IMR-90 (cell line): ENCODE results near the gene HOGA1. TPM values are rescaled to one million over a fixed set of nuclear protein-coding genes. Genes with fewer than 3 reads are reported as not detected.
A peak's percentile ranks its signal among the peaks of the same experiment; 100 is the strongest.

Experiments
- ATAC-seq: fragments of 200-7000 bp; cut with Tn5 transposase; 2 replicates; pipeline ENCODE4 v1.9.1; 2020; ENCODE audit warnings: low read depth, mild to moderate bottlenecking, moderate library complexity
- BruUV-seq: library from RNA; stranded (reverse); fragments of 400-500 nt; replicated peaks from 2 replicates; lab custom pipeline; 2021; lab: Mats Ljungman, UMichigan
- CTCF ChIA-PET: fragments of 300-600 bp; formaldehyde crosslinking; extraction: SDS; loops from one replicate; lab custom pipeline; 2021; ENCODE audit warnings: antibody characterized with exemption; lab: Yijun Ruan, JAX
- POLR2A ChIA-PET: fragments of 300-600 bp; sonication (Branson Sonifier 250); formaldehyde crosslinking; loops from one replicate; lab custom pipeline; 2022; ENCODE audit warnings: antibody characterized with exemption; ENCODE audit not compliant: unreplicated experiment; lab: Charles Lee
- DNase-seq: peaks from one replicate; pipeline ENCODE4 v3.0.0; 2013
- H2AFZ ChIP-seq: replicated peaks from 2 replicates; pipeline ENCODE3; 2013; ENCODE audit warnings: low read length, mild to moderate bottlenecking; ENCODE audit not compliant: poor library complexity
- H2AK5ac ChIP-seq: 2 replicates; pipeline ENCODE4 v1.6.1; 2013; ENCODE audit warnings: low read depth, low read length, inconsistent platforms
- H2AK9ac ChIP-seq: replicated peaks from 2 replicates; pipeline ENCODE3; 2013; ENCODE audit warnings: mild to moderate bottlenecking, low read depth, low read length, moderate library complexity; ENCODE audit not compliant: poor library complexity
- H2BK120ac ChIP-seq: 2 replicates; pipeline ENCODE4 v1.6.1; 2013; ENCODE audit warnings: low read depth, low read length, inconsistent platforms
- H2BK15ac ChIP-seq: 3 replicates; pipeline ENCODE4 v1.6.1; 2013; ENCODE audit warnings: low read depth, low read length, inconsistent platforms
- H2BK20ac ChIP-seq: 2 replicates; pipeline ENCODE4 v1.6.1; 2013; ENCODE audit warnings: low read depth, mild to moderate bottlenecking, inconsistent platforms, low read length, moderate library complexity
- H2BK5ac ChIP-seq: 2 replicates; pipeline ENCODE4 v1.6.1; 2013; ENCODE audit warnings: mild to moderate bottlenecking, low read depth, low read length, inconsistent platforms; ENCODE audit not compliant: poor library complexity, severe bottlenecking
- H3K14ac ChIP-seq: replicated peaks from 2 replicates; pipeline ENCODE4 v1.6.1; 2013; ENCODE audit warnings: low read depth, low read length, inconsistent platforms
- H3K18ac ChIP-seq: 2 replicates; pipeline ENCODE4 v1.6.1; 2013; ENCODE audit warnings: low read depth, low read length, control low read depth
- H3K23ac ChIP-seq: 2 replicates; pipeline ENCODE4 v1.6.1; 2013; ENCODE audit warnings: low read depth, low read length, inconsistent platforms
- H3K27ac ChIP-seq: 2 replicates; pipeline ENCODE4 v1.5.1; 2013; ENCODE audit warnings: mild to moderate bottlenecking, control low read depth, low read length; ENCODE audit not compliant: insufficient read depth
- H3K27me3 ChIP-seq: 2 replicates; pipeline ENCODE4 v1.6.1; 2013; ENCODE audit warnings: low read length; ENCODE audit not compliant: control insufficient read depth, insufficient read depth
- H3K36me3 ChIP-seq: 2 replicates; pipeline ENCODE4 v1.6.1; 2013; ENCODE audit warnings: low read length, mixed read lengths; ENCODE audit not compliant: control insufficient read depth, insufficient read depth
- H3K4ac ChIP-seq: 2 replicates; pipeline ENCODE4 v1.6.1; 2013; ENCODE audit warnings: low read depth, low read length, inconsistent platforms
- H3K4me1 ChIP-seq: 2 replicates; pipeline ENCODE4 v1.6.1; 2013; ENCODE audit warnings: low read length, mixed read lengths; ENCODE audit not compliant: control insufficient read depth, insufficient read depth
- H3K4me2 ChIP-seq: 2 replicates; pipeline ENCODE4 v1.6.1; 2013; ENCODE audit warnings: low read depth, mild to moderate bottlenecking, control low read depth, low read length, moderate library complexity
- H3K4me3 ChIP-seq: 2 replicates; pipeline ENCODE4 v1.5.1; 2013; ENCODE audit warnings: low read depth, mild to moderate bottlenecking, control low read depth, low read length, moderate library complexity; ENCODE audit not compliant: insufficient read depth
- H3K56ac ChIP-seq: 2 replicates; pipeline ENCODE4 v1.6.1; 2013; ENCODE audit warnings: low read length, inconsistent platforms; ENCODE audit not compliant: insufficient read depth; ENCODE audit errors: extremely low read depth
- H3K79me1 ChIP-seq, 2 experiments: 2 replicates each; pipeline ENCODE4 v1.6.1; 2013; ENCODE audit warnings: low read length in 2 of 2, inconsistent platforms in 1 of 2, low read depth in 1 of 2
- H3K9ac ChIP-seq: 2 replicates; pipeline ENCODE4 v1.6.1; 2013; ENCODE audit warnings: low read depth, low read length, control low read depth
- H3K9me1 ChIP-seq: 2 replicates; pipeline ENCODE4 v1.6.1; 2013; ENCODE audit warnings: low read length, inconsistent platforms; ENCODE audit not compliant: insufficient read depth
- H3K9me3 ChIP-seq: 2 replicates; pipeline ENCODE4 v1.6.1; 2013; ENCODE audit warnings: low read length; ENCODE audit not compliant: control insufficient read depth, insufficient read depth
- H4K20me1 ChIP-seq: 2 replicates; pipeline ENCODE4 v1.6.1; 2013; ENCODE audit warnings: low read length, inconsistent platforms; ENCODE audit not compliant: insufficient read depth
- H4K5ac ChIP-seq: 2 replicates; pipeline ENCODE4 v1.6.1; 2013; ENCODE audit warnings: mild to moderate bottlenecking, low read depth, low read length, control low read depth
- H4K8ac ChIP-seq, 2 experiments: 2 replicates each; pipeline ENCODE4 v1.6.1; 2013; ENCODE audit warnings: low read depth in 2 of 2, low read length in 2 of 2, control low read depth in 1 of 2, inconsistent platforms in 1 of 2
- H4K91ac ChIP-seq: 2 replicates; pipeline ENCODE4 v1.6.1; 2013; ENCODE audit warnings: low read depth, low read length, inconsistent platforms; ENCODE audit not compliant: insufficient read depth
- CEBPB ChIP-seq: IDR thresholded peaks from 2 replicates; pipeline ENCODE4 v1.6.1; 2012; ENCODE audit warnings: low read depth, low read length, improper control_type of control experiment
- CHD1 ChIP-seq: IDR thresholded peaks from 2 replicates; pipeline ENCODE4 v1.6.1; 2012; ENCODE audit warnings: low read depth, low read length, improper control_type of control experiment
- ELK1 ChIP-seq: fragments of 150-350 bp; IDR thresholded peaks from 2 replicates; pipeline ENCODE4 v1.6.1; 2016; ENCODE audit warnings: low read depth, mild to moderate bottlenecking, low read length, moderate library complexity, borderline replicate concordance
- MAZ ChIP-seq: IDR thresholded peaks from 2 replicates; pipeline ENCODE4 v1.6.1; 2012; ENCODE audit warnings: low read depth, mild to moderate bottlenecking, low read length, improper control_type of control experiment, moderate library complexity, borderline replicate concordance
- MXI1 ChIP-seq: IDR thresholded peaks from 2 replicates; pipeline ENCODE4 v1.6.1; 2012; ENCODE audit warnings: low read depth, mild to moderate bottlenecking, low read length, moderate library complexity, borderline replicate concordance
- NFE2L2 ChIP-seq: fragments of 150-350 bp; IDR thresholded peaks from 2 replicates; pipeline ENCODE4 v1.6.1; 2016; ENCODE audit warnings: low read depth, mild to moderate bottlenecking, low read length
- RCOR1 ChIP-seq: IDR thresholded peaks from 2 replicates; pipeline ENCODE4 v1.6.1; 2012; ENCODE audit warnings: mild to moderate bottlenecking, low read length, improper control_type of control experiment; ENCODE audit not compliant: insufficient replicate concordance
- RFX5 ChIP-seq: IDR thresholded peaks from 2 replicates; pipeline ENCODE4 v1.8.0; 2012; ENCODE audit warnings: low read depth, mild to moderate bottlenecking, low read length, moderate library complexity
- SMC3 ChIP-seq: fragments of 150-350 bp; IDR thresholded peaks from 2 replicates; pipeline ENCODE4 v1.6.1; 2016; ENCODE audit warnings: low read depth, mild to moderate bottlenecking, antibody characterized with exemption, low read length, moderate library complexity
- WGBS, 2 experiments: methylation state at CpG; one replicate each; pipeline versions ENCODE4 v1.1.5 to v1.1.7; 2013; ENCODE audit warnings: missing lambda C conversion rate in 2 of 2; ENCODE audit not compliant: insufficient read length in 1 of 2; ENCODE audit errors: extremely low coverage in 2 of 2; 5-methylcytosine and 5-hydroxymethylcytosine counted together
- dilution Hi-C: fragments of 300-500 bp; cut with HindIII; formaldehyde crosslinking; loops from one replicate; pipeline ENCODE4 v1.14.3; 2018; ENCODE audit warnings: low sequenced_read_pairs; ENCODE audit not compliant: unreplicated experiment
- in situ Hi-C: fragments of 300-500 bp; cut with MboI; formaldehyde crosslinking; loops from 3 replicates; pipeline ENCODE4 v1.14.3; 2019; ENCODE audit warnings: low sequenced_read_pairs, inconsistent platforms, mixed read lengths
- intact Hi-C: fragments of 100-400 bp; cut with micrococcal nuclease; formaldehyde crosslinking; loops from 2 replicates; pipeline ENCODE4 v1.10.0; 2022
- polyA plus RNA-seq, 3 experiments: library from polyadenylated mRNA; depleted of rRNA; stranded (reverse); fragments of >200 nt; gene quantifications; 2 replicates each; pipeline ENCODE4 v1.2.3, GENCODE V29; 2012; ENCODE audit warnings: low replicate concordance in 1 of 3
- total RNA-seq: library from RNA; depleted of rRNA; stranded (reverse); fragments of >200 nt; gene quantifications from 2 replicates; pipeline ENCODE4 v1.2.3, GENCODE V29; 2012

The HOGA1 gene
- total and polyA plus RNA-seq, 2 of the 4 experiments (the other 2 are of a cell fraction), result 0.36 to 0.41 TPM

- 100% methylated on average over 1 of the region's 4 CpGs; no CpG with 5 or more reads in 1 of the 2 experiments for WGBS, 2 experiments
- no peak for ATAC-seq
Measured at GRCh38 chr10:97643441-97643985, 59.3 kb downstream of the HOGA1 start.

More at GRCh38 chr10:97643441-97643985, 59.3 kb downstream of the HOGA1 start:
- Histone ChIP-seq H3K4me1 (peaks cover 5% of the 10 kb centered on the region), H3K18ac (no peak overlapping the region), H3K36me3 (peaks cover 12% of the 10 kb centered on the region), H4K20me1 (peaks cover 14% of the 10 kb centered on the region; the same call in 1 of the 2 replicates), H3K4me3 (no peak overlapping the region), H2AFZ (no peak overlapping the region), H3K14ac (no peak overlapping the region), H2BK5ac (no peak overlapping the region), H2BK20ac (no peak overlapping the region), H3K4me2 (no peak overlapping the region), H2BK15ac (no peak overlapping the region), H3K27me3 (no peaks in the 10 kb centered on the region), H3K4ac (no peak overlapping the region), H3K9ac (no peak overlapping the region), H2AK5ac (no peak overlapping the region), H4K8ac (no peak overlapping the region), H2AK9ac (no peak overlapping the region), H3K9me3 (no peaks in the 10 kb centered on the region), H3K56ac (no peak overlapping the region), H3K27ac (no peak overlapping the region), H3K23ac (no peak overlapping the region; the same call in 1 of the 2 replicates), H4K5ac (no peak overlapping the region), H3K9me1 (peaks cover 10% of the 10 kb centered on the region), H3K79me1 (peaks cover 14 to 53% of the 10 kb centered on the region in 2 experiments), H2BK120ac (no peak overlapping the region), H4K91ac (no peak overlapping the region)
- TSS peak; percentile 20 for BruUV-seq
- CTCF ChIA-PET, result no interaction called here
- intact Hi-C loops (loop anchor here (5.0 kb wide), 1 partner anchor 146 kb away; the partner anchor contains the start of genes MMS19 and UBTD1), dilution Hi-C loops (no loop called here), in situ Hi-C loops (no loop called here)
- TF ChIP-seq SMC3, result no peak
- TF ChIP-seq ELK1, result no peak
- no peak for TF ChIP-seq CEBPB
- TF ChIP-seq CHD1, result no peak
- no peak for TF ChIP-seq MAZ
- TF ChIP-seq RFX5, result no peak
- no peak for TF ChIP-seq RCOR1
- no peak for TF ChIP-seq NFE2L2
- TF ChIP-seq MXI1, result no peak
- DNase-seq, result no peak
- POLR2A ChIA-PET, result no interaction called here
